Adrenal gland (tissue), 5 donors: Measurements from ENCODE around the gene DIAPH1.

Experiments used
- POLR2A ChIP-seq, 2 donors: fragments of 450-650 bp; IDR thresholded peaks; one replicate each; pipeline ENCODE4 v1.6.1; 2017; ENCODE audit warnings: antibody characterized with exemption in 2 of 2, mild to moderate bottlenecking in 2 of 2, moderate library complexity in 1 of 2
- TF ChIP-seq, protein P1 (sequence below), 6 experiments: fragments of 450-650 bp in 4 of 6; fragments of 200-600 bp in 2 of 6; sonication (generic) in 1 of 6; IDR thresholded peaks; 1 replicate in 5 of 6; 2 replicates in 1 of 6; pipeline versions ENCODE4 v1.5.1 to v1.8.0; 2016 to 2021; ENCODE audit warnings: antibody characterized with exemption in 6 of 6, mild to moderate bottlenecking in 2 of 6, moderate library complexity in 1 of 6
- donor health status: DM: no; HTN: no; CAD: no.

DNA sequence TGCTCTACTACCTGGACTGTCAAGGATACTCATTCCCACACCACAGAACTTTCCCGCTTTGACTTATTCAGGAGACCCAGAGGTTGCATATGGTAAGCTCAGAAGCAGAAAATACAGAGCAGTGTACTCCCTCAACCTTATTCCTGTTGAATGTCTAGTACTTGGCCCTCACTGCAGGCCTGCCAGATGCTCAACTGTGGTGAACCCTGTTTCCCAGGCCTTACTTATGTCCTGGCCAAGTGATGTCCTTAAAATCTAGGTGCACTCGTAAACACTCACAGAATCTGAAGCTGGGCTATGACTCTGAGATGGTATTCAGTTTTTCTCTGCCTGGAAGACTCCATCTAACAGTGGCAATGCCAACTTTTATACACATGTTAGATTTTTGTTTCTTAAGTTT is 21.0 kb downstream of the DIAPH1 start:
- TF ChIP-seq, protein P1, sequence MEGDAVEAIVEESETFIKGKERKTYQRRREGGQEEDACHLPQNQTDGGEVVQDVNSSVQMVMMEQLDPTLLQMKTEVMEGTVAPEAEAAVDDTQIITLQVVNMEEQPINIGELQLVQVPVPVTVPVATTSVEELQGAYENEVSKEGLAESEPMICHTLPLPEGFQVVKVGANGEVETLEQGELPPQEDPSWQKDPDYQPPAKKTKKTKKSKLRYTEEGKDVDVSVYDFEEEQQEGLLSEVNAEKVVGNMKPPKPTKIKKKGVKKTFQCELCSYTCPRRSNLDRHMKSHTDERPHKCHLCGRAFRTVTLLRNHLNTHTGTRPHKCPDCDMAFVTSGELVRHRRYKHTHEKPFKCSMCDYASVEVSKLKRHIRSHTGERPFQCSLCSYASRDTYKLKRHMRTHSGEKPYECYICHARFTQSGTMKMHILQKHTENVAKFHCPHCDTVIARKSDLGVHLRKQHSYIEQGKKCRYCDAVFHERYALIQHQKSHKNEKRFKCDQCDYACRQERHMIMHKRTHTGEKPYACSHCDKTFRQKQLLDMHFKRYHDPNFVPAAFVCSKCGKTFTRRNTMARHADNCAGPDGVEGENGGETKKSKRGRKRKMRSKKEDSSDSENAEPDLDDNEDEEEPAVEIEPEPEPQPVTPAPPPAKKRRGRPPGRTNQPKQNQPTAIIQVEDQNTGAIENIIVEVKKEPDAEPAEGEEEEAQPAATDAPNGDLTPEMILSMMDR (IDR thresholded peaks at IDR 0.05) = no peak
- TF ChIP-seq POLR2A (IDR thresholded peaks at IDR 0.05) = no peak
